ENCODE results near the gene OR4N5.

GRCh38 chr14:20184181-20184580 is 45.6 kb downstream of the OR4N5 start:
- TF ChIP-seq, protein P1, sequence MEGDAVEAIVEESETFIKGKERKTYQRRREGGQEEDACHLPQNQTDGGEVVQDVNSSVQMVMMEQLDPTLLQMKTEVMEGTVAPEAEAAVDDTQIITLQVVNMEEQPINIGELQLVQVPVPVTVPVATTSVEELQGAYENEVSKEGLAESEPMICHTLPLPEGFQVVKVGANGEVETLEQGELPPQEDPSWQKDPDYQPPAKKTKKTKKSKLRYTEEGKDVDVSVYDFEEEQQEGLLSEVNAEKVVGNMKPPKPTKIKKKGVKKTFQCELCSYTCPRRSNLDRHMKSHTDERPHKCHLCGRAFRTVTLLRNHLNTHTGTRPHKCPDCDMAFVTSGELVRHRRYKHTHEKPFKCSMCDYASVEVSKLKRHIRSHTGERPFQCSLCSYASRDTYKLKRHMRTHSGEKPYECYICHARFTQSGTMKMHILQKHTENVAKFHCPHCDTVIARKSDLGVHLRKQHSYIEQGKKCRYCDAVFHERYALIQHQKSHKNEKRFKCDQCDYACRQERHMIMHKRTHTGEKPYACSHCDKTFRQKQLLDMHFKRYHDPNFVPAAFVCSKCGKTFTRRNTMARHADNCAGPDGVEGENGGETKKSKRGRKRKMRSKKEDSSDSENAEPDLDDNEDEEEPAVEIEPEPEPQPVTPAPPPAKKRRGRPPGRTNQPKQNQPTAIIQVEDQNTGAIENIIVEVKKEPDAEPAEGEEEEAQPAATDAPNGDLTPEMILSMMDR (IDR thresholded peaks at IDR 0.05) = no peak
- no peak for TF ChIP-seq POLR2A (IDR thresholded peaks at IDR 0.05)
